ENCODE measurements around the gene CCDC174.
"Not testable (repeated sequence)": the region's sequence is repeated elsewhere in the genome, so short reads cannot be mapped to it uniquely, and the experiment has no call there.

CCDC174 gene

DNA sequence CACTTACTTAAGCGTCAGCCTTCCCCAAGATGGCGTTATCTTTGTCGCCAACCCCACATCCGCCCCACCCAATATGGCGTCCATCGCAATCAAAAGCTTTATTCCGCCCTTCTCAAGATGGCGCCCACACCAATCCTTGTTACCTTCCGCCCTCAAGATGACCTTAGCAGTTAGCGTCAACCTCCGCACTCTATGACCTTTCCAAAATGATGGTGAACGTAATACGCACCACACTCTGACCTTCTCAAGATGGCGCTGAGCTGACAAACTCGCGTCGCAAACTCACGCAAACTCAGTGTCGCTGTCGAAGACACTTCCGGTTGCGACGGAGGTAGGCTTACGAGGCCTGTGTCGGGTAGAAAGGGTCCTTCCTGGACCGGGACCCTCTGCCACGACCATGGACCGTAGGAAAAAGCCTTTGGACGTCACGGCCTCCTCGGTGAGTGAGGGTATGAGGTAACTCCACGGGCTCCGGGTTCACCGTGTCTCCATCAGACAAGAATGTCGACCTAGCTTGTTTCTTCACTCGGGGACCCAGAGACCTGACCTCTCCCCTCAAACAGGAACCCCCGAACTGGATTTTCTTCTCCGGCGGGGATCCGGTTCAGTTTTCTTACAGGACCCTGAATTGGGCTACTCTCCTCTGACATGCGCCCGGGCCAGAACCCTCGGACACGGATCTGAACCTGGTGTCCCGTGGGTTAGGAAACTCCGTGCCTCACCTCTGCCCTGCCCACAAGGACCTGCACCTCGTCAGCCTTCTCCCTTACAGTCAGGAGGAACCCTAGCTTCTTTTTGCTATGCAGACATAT is at the start of gene CCDC174:
TSS of gene CCDC174 (plus strand) at position 323 of the 812 bp plus-strand sequence. CDS start at position 398, 75 bp downstream.
- DNase-seq (ENCODE audit: low read depth in 3 of 3), result peak; percentile 77 to 91 (median 89)

DNA sequence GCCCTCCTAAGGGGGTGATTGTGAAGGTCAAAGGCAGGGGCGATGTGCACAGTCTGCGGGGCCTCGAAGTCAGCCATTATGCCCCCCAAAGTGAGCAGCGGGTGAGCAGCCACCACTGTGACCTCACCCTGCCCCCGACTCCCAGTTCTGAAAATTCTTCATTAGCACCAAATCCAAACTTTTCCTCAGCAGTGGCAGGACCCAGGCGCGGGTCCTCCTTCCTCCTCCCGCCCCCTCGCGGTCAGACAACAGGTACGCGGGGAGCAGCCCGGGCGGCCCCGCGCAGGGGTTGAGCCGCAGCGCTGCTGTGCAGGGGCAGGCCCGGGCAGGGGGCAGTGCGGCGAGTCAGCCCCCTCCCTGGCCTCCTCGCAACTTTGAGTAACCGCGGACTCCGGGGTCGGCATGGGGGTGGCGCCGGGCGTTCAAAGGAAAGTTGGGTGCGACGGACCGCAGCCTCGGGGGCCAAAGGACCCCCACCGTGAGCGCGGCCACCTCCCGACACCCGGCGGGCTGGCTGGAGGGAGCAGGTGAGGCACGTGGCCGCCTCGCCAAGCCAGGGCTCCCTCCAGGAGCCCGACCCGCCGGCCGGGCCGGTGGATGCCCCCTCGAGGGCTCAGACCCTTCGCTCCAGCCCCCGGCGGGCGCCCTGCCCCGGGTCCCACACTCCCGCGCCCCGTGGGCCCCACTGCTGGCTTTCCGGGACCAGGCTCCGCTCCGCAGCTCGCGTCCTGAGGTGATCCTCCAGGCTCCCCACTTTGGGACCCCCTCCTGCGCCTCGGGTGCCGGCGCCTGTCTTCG is 49.4 kb upstream of the CCDC174 start:
- DNase-seq (ENCODE audit: low read depth in 3 of 3), result no peak

DNA sequence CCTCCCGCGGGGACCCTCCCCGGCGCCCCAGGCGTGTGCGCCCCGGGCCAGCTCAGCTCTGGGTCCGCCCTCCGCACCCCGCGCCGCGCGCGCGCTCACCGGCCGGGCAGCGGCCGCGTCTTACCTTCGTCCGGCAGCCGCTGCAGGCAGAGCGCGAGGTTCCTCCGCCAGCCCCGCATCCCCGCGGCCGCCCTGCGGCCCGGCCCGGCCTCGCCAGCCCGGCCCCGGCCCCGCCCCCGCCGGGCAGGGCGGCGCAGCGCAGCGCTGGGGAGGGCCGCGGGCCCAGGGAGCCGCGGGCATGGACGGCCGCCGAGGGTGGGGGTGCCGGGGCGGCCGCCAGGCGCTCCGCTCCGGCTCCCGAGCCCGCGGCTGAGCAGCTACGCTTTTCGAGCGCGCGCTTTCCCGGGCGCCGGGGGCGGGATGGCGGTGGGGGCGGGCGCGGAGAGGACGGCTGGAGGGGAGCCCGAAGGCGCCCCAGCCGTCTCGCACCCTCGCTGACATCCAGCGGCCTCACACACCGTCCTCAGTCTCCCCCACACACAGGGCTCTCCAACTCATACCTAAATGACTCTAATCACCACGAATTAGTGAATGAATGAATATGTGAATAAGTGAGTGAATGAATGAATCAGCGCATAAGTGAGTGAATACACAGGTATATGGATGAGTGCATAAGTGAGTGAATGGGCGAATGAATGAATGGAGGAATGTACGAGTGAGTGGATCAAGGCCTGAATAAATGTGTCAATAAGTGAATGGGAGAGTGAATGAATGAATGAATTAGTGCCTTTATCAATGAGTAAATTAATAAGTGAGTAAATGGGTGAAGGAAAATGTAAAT is 48.5 kb upstream of the CCDC174 start:
- no peak for DNase-seq (ENCODE audit: low read depth in 3 of 3)

DNA sequence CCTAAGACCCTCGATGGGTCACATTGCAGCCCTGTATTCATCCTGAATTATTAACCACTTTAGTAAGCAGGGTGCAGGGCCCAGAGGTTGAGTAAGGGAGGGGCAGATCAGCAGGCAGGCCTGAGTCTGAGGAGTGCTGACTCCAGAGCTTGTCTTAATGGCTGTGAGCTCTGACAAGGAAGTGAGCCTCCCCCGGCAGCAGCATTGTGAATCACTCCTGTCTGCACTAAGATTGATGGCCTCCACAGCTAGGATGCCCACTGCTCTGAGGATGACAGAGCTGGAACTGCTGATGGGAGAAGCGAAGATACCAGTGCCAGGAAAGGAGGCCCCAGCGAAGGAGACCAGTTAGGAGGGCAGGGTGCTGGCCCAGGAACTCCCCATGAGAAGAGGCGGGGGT is 46.5 kb upstream of the CCDC174 start:
- no peak for DNase-seq (ENCODE audit: low read depth in 3 of 3)

DNA sequence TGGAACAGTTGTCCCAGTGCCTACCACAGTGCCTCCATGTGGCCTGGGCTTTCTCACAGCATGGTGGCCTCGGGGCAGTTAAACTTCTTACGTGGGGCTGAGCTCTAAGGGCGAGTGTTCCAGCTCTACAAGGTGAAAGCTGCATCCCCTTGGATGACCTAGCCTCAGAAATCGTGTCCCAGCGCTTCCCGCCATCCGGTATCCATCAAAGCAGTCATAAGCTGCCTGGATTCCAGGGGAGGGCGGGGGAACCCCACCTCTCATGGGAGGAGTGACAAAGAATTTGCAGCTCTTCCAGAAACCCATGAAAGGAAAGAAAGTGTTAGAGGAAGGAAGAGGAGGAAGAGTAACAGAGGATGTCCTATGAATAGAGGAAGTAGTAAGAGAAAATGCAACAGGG is 45.8 kb upstream of the CCDC174 start:
- no peak for DNase-seq (ENCODE audit: low read depth in 3 of 3)

DNA sequence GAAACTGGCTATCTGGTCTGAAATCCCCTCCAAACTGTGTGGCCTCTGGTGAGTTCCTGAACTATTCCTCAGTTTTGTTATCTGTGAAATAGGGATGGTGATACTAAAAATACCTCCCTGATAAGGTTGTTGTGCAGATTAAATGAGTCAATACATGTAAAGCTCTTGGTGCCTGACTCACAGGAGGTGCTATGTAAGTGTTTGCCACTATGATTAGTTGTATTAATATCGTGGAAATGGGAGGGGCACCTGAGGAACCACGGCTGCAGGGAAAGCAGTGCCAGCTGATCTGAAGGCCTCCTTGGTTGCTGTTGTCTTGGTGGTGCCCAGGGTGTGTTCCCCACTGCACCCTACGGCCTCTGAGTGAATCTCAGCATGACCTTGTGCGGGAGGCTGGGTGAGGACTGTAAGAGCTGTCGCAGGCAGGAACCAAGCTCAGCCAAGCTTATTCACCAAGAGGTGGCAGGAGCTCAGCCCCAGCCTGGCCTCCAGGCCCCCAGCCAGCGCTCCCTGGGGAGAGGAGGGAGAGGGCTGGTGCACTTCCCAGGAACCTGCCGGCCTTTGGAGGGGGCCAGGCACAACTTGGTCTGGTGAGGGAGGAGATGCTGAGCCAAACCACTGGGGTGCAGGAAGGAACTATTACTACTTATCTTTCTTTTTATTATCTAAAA is 44.8 kb upstream of the CCDC174 start:
- no peak for DNase-seq (ENCODE audit: low read depth in 3 of 3)

DNA sequence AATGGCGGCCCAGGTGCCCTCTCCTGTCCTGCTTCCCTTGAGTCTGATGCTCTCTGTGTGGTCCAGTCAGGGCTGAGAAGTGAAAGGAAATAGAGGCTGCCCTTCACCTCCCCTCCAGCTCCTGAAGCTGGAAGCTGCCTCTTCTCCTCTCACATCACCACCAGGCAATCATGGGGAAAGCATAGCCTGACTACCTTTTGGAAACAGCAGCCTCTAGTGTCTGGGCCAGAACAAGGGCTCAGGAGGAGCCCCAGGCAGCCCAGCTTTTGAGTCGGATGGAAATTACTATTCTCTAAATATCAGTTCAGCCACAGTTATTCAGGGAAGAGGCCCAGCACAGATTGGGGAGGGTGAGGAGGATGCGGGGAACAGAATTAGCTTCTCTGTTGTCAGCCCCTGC is 43.3 kb upstream of the CCDC174 start:
- no peak for DNase-seq (ENCODE audit: low read depth in 3 of 3)

DNA sequence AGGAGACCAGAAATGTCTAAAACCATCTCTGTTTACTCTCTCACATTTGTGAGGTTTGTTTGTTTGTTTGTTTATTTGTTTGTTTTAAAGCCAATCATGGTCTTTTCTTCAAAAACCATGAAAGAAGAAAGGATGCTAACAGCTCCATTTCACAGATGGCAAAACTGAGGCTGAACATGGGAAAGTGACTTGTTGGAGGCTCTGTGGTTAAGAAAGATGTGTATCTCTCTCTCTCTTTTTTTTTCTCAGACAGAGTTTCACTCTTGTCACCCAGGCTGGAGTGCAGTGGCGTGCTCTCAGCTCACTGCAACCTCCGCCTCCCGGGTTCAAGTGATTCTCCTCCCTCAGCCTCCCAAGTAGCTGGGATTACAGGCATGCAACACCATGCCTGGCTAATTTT is 42.5 kb upstream of the CCDC174 start:
- not testable (repeated sequence) for DNase-seq (ENCODE audit: low read depth in 3 of 3)

DNA sequence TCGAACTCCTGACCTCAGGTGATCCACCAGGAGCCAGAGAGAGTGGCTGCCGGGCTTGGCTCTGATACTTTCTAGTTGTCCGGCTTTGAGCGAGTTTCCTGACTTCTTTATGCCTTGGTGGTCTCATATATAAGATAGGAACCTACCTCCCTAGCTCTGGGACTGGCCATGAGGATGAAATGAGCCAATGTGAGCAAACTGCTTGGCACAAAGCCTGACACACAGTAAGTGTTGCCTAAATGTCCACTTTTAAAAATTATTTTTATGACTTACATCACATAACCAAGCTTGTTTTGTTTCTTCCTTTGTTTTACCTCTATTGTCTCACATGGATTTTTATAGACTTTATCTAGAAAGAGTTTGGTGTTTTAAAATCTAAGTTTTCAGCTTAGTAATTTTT is 42.1 kb upstream of the CCDC174 start:
- no peak for DNase-seq (ENCODE audit: low read depth in 3 of 3)

DNA sequence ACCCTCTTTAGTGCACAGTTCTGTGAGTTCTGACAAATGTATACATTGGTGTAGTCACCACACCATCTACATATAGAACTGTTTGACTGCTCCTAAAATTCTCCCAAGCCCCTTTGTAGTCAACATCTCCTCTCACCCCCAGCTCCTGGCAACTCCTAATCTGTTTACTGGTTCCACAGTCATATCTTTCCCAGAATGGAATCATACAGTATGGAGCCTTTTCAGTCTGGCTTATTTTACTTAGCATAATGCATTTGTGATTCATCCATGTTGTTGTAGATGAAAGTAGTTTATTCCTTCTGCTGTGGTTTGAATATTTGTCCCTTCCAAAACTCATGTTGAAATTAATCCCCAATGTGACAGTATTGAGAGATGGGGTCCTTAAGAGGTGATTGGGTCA is 41.6 kb upstream of the CCDC174 start:
- no peak for DNase-seq (ENCODE audit: low read depth in 3 of 3)

DNA sequence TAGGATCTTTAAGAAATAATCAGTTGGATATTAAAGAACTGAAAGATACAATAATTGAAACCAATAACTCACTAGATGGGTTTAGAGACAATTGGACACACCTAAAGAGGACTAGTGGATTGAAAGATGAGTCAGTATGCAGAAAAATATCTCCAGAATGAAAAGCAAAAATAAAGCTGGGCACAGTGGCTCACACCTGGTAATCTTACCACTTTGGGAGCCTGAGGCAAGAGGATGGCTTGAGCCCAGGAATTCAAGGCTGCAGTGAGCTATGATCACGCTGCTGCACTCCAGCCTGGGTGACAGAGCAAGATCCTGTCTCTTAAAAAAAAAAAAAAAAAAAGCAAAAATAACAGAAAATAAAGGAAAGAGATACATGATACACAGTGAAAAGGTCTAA is 37.4 kb upstream of the CCDC174 start:
- no peak for DNase-seq (ENCODE audit: low read depth in 3 of 3)

DNA sequence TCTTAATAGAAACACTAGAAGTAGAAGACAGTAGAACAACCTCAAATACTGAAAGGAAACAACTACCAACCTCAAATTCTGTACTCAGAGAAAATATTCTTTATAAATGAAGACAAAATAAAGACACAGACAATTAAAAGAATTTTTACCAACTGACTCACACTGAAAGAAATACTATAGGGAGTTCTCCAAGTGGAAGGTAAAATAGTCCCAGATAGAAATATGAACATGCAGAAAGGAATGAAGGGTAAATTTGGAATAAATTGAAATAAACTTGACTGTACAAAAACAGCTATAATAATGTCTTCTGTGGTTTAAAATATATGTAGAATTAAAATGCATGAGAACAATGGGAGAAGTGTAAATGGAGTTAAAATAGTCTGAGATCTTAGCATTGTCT is 36.7 kb upstream of the CCDC174 start:
- DNase-seq (ENCODE audit: low read depth in 3 of 3), result no peak

DNA sequence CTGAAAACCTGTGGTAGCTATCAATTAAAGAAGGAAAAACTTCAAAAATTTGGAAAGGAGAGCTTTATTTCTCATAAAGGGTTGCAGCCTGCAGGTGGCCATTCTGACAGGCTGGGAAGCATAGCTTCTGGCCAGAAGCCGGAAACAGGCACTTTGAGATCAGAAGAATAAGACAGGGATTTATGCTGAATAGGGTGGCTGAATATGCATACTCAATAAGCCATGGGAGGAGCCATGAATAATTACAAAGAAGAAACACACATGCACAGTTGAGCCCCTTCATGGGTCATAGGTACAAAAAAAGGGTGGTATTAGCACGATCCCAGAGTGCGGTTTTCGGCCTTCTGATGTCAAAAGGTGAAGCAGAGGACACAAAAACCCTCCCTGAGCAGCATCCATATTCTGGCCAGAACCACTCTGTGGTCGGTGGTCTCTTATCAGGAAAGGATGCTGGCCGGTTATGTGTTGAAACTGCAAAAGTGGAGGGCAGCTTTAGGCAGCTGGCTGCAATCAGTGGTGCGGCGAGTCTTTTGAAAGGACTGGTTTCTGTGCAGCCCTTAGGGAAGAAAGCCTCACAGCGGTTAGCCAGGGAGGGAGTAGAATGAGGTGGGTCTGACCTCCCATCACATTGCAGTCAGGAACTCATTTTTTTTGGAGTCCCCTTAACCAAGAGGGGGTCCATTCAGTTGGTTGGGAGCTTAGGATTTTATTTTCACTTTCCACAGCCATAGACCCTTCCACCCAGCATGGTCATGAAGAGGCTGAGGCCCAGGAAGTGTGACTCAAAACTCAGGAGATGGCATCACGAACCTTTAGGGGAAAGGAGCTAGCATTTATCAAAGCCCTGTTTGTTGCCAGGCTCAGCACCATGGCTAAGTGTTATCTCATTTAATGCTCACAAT is 34.7 kb upstream of the CCDC174 start:
- DNase-seq (ENCODE audit: low read depth in 3 of 3), result no peak

DNA sequence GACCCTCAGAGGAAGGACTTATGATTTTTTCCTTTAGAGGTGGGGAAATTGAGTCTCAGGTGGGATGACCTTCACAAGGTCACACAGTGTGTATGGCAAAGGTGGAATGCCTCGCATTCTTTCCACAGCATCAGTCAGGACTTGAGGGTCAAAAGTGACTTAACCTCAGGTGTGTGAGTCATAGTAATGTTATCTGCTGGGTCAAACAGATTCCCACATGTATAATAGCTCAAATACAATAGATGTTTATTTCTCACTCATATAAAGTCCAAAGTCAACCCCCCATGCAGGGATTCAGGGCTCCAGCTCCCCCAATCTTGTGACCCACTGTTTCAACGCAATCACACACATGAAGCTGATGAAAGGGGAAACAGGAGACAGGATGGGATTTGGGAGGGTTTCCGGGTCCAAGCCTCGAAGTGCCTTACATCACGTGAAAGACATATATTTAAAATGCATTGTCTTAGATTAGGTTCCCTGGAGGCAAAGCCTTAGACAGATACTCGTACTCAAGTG is 34.0 kb upstream of the CCDC174 start:
- no peak for DNase-seq (ENCODE audit: low read depth in 3 of 3)

DNA sequence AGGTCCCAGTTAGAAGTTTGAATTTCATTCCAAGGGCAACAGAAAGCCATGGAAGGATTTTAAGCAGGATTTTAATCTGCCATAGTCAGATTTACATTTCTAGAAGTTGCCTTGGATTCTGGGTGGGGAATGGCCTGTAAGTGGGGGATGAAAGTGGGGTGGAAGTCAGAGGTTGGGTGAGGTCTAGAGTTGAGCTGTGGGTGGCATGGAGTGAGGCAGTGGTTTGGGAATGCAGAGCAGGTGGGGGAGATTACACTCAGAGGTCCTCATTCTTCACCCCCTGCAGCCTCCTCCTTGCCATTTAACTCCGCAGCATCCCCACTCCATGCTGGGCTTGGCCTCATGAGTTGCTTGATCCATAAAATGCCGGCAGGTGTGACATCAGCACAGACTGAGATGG is 32.0 kb upstream of the CCDC174 start:
- DNase-seq (ENCODE audit: low read depth in 3 of 3), result no peak

DNA sequence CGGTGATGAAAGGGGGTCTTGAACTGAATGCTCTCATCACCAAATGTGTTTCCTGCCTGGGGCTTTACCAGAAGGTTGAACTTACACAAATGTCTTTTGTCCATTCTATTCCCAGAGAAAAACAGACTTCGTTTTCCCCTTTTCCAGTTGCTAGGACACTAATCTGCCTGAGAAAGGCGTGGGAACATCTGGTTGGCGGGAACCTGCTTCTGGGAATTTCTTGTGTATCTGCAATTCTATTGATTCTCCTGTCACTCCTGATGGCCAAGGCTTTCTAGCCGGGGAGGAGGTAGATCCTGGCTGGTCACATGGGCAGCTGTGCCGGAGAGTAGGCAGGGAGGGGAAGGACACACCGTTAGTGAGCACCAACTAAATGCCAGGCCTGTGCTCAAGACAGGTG is 31.1 kb upstream of the CCDC174 start:
- no peak for DNase-seq (ENCODE audit: low read depth in 3 of 3)

DNA sequence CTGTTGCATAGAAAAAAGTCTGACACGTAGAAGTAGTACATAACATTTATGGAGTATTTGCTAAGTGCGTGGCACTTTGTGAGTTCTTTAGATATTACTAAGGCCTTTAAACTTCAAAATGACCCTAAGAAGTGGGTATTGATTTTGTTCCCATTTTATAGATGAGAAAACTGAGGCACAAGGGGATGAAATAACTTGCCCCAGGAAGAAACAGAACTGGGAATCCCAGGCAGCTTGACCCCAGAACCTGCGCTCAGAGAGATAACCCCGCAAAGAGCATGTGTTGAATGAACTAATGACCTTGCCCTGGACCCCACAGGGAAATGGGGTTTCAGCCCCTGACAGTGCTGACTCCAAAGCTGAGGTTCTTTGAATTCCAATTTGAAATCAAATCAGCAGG is 30.5 kb upstream of the CCDC174 start:
- no peak for DNase-seq (ENCODE audit: low read depth in 3 of 3)

DNA sequence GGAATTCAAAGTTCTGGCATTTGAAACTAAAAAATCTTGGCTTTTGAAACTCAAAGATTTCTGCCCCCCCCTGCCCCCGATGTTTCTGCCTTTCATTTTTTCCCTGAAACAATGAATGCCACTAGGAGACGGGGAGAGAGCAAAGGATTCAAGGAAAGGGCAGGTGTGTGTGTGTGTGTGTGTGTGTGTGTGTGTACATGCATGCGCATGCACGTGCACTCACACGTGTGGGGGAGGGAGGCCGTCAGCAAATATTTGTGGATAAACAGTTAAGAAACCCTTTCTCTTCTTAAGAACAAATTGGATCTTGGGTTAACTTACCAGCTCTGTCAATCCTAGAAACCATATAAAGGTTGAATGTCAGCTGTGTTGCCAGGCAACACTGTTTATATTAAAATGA is 29.2 kb upstream of the CCDC174 start:
- DNase-seq (ENCODE audit: low read depth in 3 of 3), result no peak

DNA sequence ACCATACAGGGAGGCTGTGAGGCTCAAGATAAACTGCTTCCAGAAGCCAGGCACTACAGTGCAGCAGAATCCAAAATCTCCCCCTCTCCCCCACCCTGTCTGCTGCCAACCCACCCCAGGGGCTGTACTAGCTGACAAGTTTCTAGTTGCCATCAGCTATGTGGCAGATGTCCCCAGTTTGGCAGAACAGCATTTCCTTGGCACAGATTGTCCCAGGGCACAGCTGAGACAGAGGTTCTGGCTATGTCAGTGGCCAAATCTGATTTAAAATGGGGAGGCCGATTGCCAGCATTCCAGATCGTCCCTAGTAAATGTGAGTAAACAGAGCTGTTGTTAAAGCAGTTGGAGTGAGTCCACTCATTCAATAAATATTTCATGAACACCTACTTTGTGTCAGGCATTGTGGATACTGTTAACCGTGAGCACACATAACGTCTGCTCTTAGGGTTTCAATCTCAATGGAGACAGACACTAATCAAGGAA is 28.0 kb upstream of the CCDC174 start:
- DNase-seq (ENCODE audit: low read depth in 3 of 3), result no peak

DNA sequence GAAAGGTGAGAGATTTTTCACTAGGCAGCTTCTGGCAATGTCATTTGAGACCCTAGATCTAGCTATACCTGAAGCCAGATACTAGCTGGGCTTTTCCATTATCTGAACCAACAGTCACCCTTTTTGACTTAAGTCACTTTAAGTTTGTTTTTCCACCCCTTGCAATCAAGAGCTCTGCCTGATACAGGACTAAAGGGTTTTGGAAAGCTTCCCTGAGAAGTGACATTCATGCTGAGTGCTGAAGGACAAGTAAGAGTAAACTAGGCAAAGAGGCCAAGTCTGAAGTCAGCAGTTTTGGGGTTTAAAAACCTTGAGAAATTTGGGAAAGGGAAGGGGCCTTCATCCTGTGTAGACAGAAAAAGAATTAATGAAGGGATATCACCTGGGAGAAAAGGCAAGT is 27.1 kb upstream of the CCDC174 start:
- no peak for DNase-seq (ENCODE audit: low read depth in 3 of 3)
